Endothelial cell of umbilical vein (primary cell): ENCODE measurements around the gene COTL1. TPM values are rescaled to one million over a fixed set of nuclear protein-coding genes. Genes with fewer than 3 reads are reported as not detected.

Experiments used
- BruUV-seq: library from RNA; stranded (reverse); fragments of 400-500 nt; replicated peaks from 2 replicates; lab custom pipeline; 2021; lab: Mats Ljungman, UMichigan
- CTCF ChIA-PET: fragments of 300-600, 350-600 bp; sonication (Branson Sonifier 250); formaldehyde crosslinking; loops from one replicate; lab custom pipeline; 2021; ENCODE audit warnings: antibody characterized with exemption, inconsistent platforms; lab: Charles Lee
- POLR2A ChIA-PET: fragments of 300-600, 350-600 bp; sonication (Branson Sonifier 250); formaldehyde crosslinking; loops from one replicate; lab custom pipeline; 2021; ENCODE audit warnings: antibody characterized with exemption, inconsistent platforms; lab: Charles Lee
- DNase-seq: peaks from one replicate; pipeline ENCODE4 v3.0.0-alpha.2; 2011; ENCODE audit warnings: low read depth, low spot score
- FAIRE-seq: peaks from 2 replicates; lab custom pipeline; 2011; peaks lifted over from hg19 to GRCh38; lab: Jason Lieb, UNC
- H2AFZ ChIP-seq: 2 replicates; pipeline ENCODE4 v1.6.0; 2012; ENCODE audit warnings: low read depth, low read length, control low read depth, inconsistent platforms
- H3K27ac ChIP-seq: 2 replicates; pipeline ENCODE4 v1.5.1; 2011; ENCODE audit warnings: low read depth, mild to moderate bottlenecking, control low read depth, low read length, moderate library complexity; ENCODE audit not compliant: insufficient read depth
- H3K27me3 ChIP-seq, 2 experiments: 2 replicates each; pipeline versions ENCODE4 v1.6.0 to v1.6.1; 2011; ENCODE audit warnings: low read length in 2 of 2, mixed read lengths in 1 of 2; ENCODE audit not compliant: control insufficient read depth in 2 of 2, insufficient read depth in 2 of 2
- H3K36me3 ChIP-seq, 2 experiments: 2 replicates in 1 of 2; 3 replicates in 1 of 2; pipeline ENCODE4 v1.5.1; 2011; ENCODE audit warnings: low read length in 2 of 2, mild to moderate bottlenecking in 1 of 2, moderate library complexity in 1 of 2; ENCODE audit not compliant: control insufficient read depth in 2 of 2, insufficient read depth in 2 of 2; ENCODE audit errors: extremely low read depth in 1 of 2
- H3K4me1 ChIP-seq: 3 replicates; pipeline ENCODE4 v1.5.1; 2011; ENCODE audit warnings: mild to moderate bottlenecking, low read length; ENCODE audit not compliant: control insufficient read depth, insufficient read depth; ENCODE audit errors: extremely low read depth
- H3K4me2 ChIP-seq: 2 replicates; pipeline ENCODE4 v1.6.1; 2011; ENCODE audit warnings: low read length, control low read depth, mixed read lengths; ENCODE audit not compliant: insufficient read depth
- H3K4me3 ChIP-seq, 3 experiments: fragments of 200-600 bp in 1 of 3; sonication (generic), shearing (Covaris generic) in 1 of 3; replicated peaks in 1 of 3; 2 replicates each; pipeline ENCODE4 v1.5.1; 2011 to 2016; ENCODE audit warnings: control low read depth in 3 of 3, low read length in 3 of 3, mild to moderate bottlenecking in 2 of 3, inconsistent platforms in 1 of 3, low read depth in 1 of 3, moderate library complexity in 1 of 3; ENCODE audit not compliant: insufficient read depth in 1 of 3
- H3K79me2 ChIP-seq: 2 replicates; pipeline ENCODE4 v1.6.0; 2012; ENCODE audit warnings: low read length, inconsistent platforms; ENCODE audit not compliant: control insufficient read depth, insufficient read depth
- H3K9ac ChIP-seq: replicated peaks from 2 replicates; pipeline ENCODE3; 2011; ENCODE audit warnings: low read length, control low read depth; ENCODE audit not compliant: insufficient read depth; ENCODE audit errors: extremely low read depth
- H3K9me1 ChIP-seq: replicated peaks from 3 replicates; pipeline ENCODE4 v1.6.0; 2011; ENCODE audit warnings: mild to moderate bottlenecking, low read length; ENCODE audit not compliant: control insufficient read depth, insufficient read depth; ENCODE audit errors: extremely low read depth
- H3K9me3 ChIP-seq: replicated peaks from 2 replicates; pipeline ENCODE4 v1.5.1; 2012; ENCODE audit warnings: low read length, inconsistent platforms; ENCODE audit not compliant: control insufficient read depth, insufficient read depth
- H4K20me1 ChIP-seq: replicated peaks from 2 replicates; pipeline ENCODE3; 2011; ENCODE audit warnings: mild to moderate bottlenecking, low read length; ENCODE audit not compliant: control insufficient read depth, insufficient read depth; ENCODE audit errors: extremely low read depth
- CTCF ChIP-seq, 2 donors: IDR thresholded peaks; 1 replicate in 1 of 2; 2 replicates in 1 of 2; pipeline ENCODE4 v1.5.1; 2011; ENCODE audit warnings: low read length in 2 of 2, mild to moderate bottlenecking in 2 of 2, moderate library complexity in 2 of 2, control low read depth in 1 of 2, inconsistent platforms in 1 of 2, low read depth in 1 of 2; ENCODE audit not compliant: insufficient read depth in 1 of 2; ENCODE audit errors: extremely low read depth in 1 of 2
- EZH2 ChIP-seq: IDR thresholded peaks from 2 replicates; pipeline ENCODE4 v1.6.1; 2012; ENCODE audit warnings: borderline replicate concordance, low read depth, mild to moderate bottlenecking, moderate library complexity, low read length, inconsistent platforms; ENCODE audit not compliant: severe bottlenecking
- FOS ChIP-seq: IDR thresholded peaks from 2 replicates; pipeline ENCODE4 v1.6.1; 2011; ENCODE audit warnings: mild to moderate bottlenecking, low read length, moderate library complexity, borderline replicate concordance; ENCODE audit not compliant: insufficient read depth
- GATA2 ChIP-seq: IDR thresholded peaks from 2 replicates; pipeline ENCODE4 v1.7.0; 2011; ENCODE audit warnings: low read depth, mild to moderate bottlenecking, moderate library complexity, mixed read lengths, low read length; ENCODE audit not compliant: insufficient read length, insufficient read depth
- JUN ChIP-seq: IDR thresholded peaks from 2 replicates; pipeline ENCODE4 v1.6.1; 2011; ENCODE audit warnings: borderline replicate concordance, low read depth; ENCODE audit not compliant: insufficient read length, insufficient read depth
- MAX ChIP-seq: IDR thresholded peaks from 2 replicates; pipeline ENCODE4 v1.6.1; 2011; ENCODE audit not compliant: insufficient read depth, insufficient read length
- MYC ChIP-seq: IDR thresholded peaks from one replicate; pipeline ENCODE4 v1.6.1; 2011; ENCODE audit warnings: mild to moderate bottlenecking, low read depth, low read length
- POLR2A ChIP-seq: IDR thresholded peaks from 2 replicates; pipeline ENCODE4 v1.6.1; 2012; ENCODE audit warnings: low read depth, mild to moderate bottlenecking, control low read depth, low read length
- POLR2AphosphoS5 ChIP-seq: IDR thresholded peaks from 2 replicates; pipeline ENCODE4 v1.6.1; 2012; ENCODE audit warnings: low read depth, mild to moderate bottlenecking, control low read depth, low read length, moderate library complexity; ENCODE audit not compliant: insufficient read depth
- dilution Hi-C: fragments of 300-500 bp; cut with MboI; formaldehyde crosslinking; loops from one replicate; pipeline ENCODE4 v1.15.0; 2019; ENCODE audit warnings: low sequenced_read_pairs; ENCODE audit not compliant: extremely low pct_ligation_motif_present
- intact Hi-C: fragments of 100-400 bp; cut with micrococcal nuclease; formaldehyde crosslinking; loops from one replicate; pipeline ENCODE4 v1.10.0; 2022
- polyA plus RNA-seq, 4 experiments: library from polyadenylated mRNA; depleted of rRNA in 3 of 4; stranded (reverse) in 3 of 4; unstranded in 1 of 4; fragments of >200 nt; gene quantifications; 2 replicates each; pipeline versions ENCODE4 v1.2.1 to v1.2.3, GENCODE V29; 2011 to 2012; ENCODE audit warnings: missing spikeins in 1 of 4
- total RNA-seq: library from RNA; stranded (reverse); gene quantifications from 2 replicates; pipeline ENCODE4 v1.2.3, GENCODE V29; 2021

Gene COTL1
- total and polyA plus RNA-seq, 2 donors (not counting 3 experiments of a cell fraction or from before 2014, with no cell fraction given) = 90.0 to 200 TPM

- Histone ChIP-seq H3K27ac (peak overlapping the region; percentile 78), H3K4me2 (peak overlapping the region; percentile 52), H3K9me1 (no peaks in the 10 kb centered on the region), H3K36me3 (no peaks in the 10 kb centered on the region), H3K9me3 (no peaks in the 10 kb centered on the region), H3K79me2 (no peaks in the 10 kb centered on the region), H3K9ac (peak overlapping the region; percentile 49), H3K4me1 (peaks cover 18% of the 10 kb centered on the region), H4K20me1 (no peaks in the 10 kb centered on the region), H2AFZ (peak overlapping the region; percentile 95), H3K4me3 (no peak overlapping the region), H3K27me3 (no peaks in the 10 kb centered on the region)
- intact Hi-C loops = loop anchor here (2.0 kb wide), 3 partner anchors 16 to 70 kb away; partner anchors contain the start of gene COTL1
- no TSS peak for BruUV-seq
- DNase-seq (peak; percentile 62), FAIRE-seq (peak; percentile 95)
- POLR2A ChIA-PET = no interaction called here
- CTCF ChIA-PET = interaction anchor here (0.6 to 1.4 kb wide), 9 partner anchors 10 to 477 kb away, joined by 3 to 6 read pairs (median 3); partner anchors contain the start of gene TAF1C
- dilution Hi-C loops = no loop called here
- peak; percentile 32 for TF ChIP-seq FOS
- no peak for TF ChIP-seq GATA2
- TF ChIP-seq POLR2A = peak; percentile 34
- TF ChIP-seq CTCF (IDR thresholded peaks at IDR 0.05; ENCODE audit: extremely low read depth in 1 of 2, insufficient read depth in 1 of 2, low read depth in 1 of 2, low read length in 2 of 2) = no peak
- peak; percentile 75 for TF ChIP-seq JUN
- no peak for TF ChIP-seq MYC
- TF ChIP-seq MAX = peak; percentile 42
- TF ChIP-seq POLR2AphosphoS5 = peak; percentile 65
- no peak for TF ChIP-seq EZH2
Measured at GRCh38 chr16:84548971-84549844, 68.7 kb downstream of the COTL1 start.
